KMS-11 (cell line): ENCODE results near the gene HSDL1.

Source experiments
- H2AFZ ChIP-seq: fragments of 200-600 bp; sonication (generic); 2 replicates; pipeline ENCODE4 v1.6.1; 2016; ENCODE audit warnings: antibody characterized with exemption, mixed run types, low read depth
- H3K27ac ChIP-seq: fragments of 200-600 bp; sonication (generic); 2 replicates; pipeline ENCODE4 v1.6.1; 2016; ENCODE audit warnings: mild to moderate bottlenecking, mixed run types
- H3K27me3 ChIP-seq: fragments of 200-600 bp; sonication (generic); 2 replicates; pipeline ENCODE4 v1.6.1; 2017; ENCODE audit warnings: mild to moderate bottlenecking, low read depth, mixed run types, moderate library complexity; ENCODE audit not compliant: insufficient read depth
- H3K36me3 ChIP-seq: fragments of 200-600 bp; sonication (generic); 2 replicates; pipeline ENCODE4 v1.6.1; 2017; ENCODE audit warnings: mild to moderate bottlenecking, mixed run types; ENCODE audit not compliant: insufficient read depth
- H3K4me1 ChIP-seq: fragments of 200-600 bp; sonication (generic); 2 replicates; pipeline ENCODE4 v1.6.1; 2016; ENCODE audit warnings: mild to moderate bottlenecking, low read depth, mixed run types; ENCODE audit not compliant: poor library complexity, severe bottlenecking
- H3K4me2 ChIP-seq: fragments of 200-600 bp; sonication (generic); 2 replicates; pipeline ENCODE4 v1.7.0; 2016; ENCODE audit warnings: mild to moderate bottlenecking, mixed run types
- H3K4me3 ChIP-seq: fragments of 200-600 bp; sonication (generic); IDR thresholded peaks from 2 replicates; pipeline ENCODE4 v1.6.1; 2017; ENCODE audit warnings: low read depth, low read length, mixed read lengths; ENCODE audit not compliant: insufficient read depth
- H3K79me2 ChIP-seq: fragments of 200-600 bp; sonication (generic); 2 replicates; pipeline ENCODE4 v1.6.1; 2016; ENCODE audit warnings: low read depth, mixed run types; ENCODE audit not compliant: insufficient read depth
- H3K9ac ChIP-seq: fragments of 200-600 bp; sonication (generic); 2 replicates; pipeline ENCODE4 v1.6.1; 2016; ENCODE audit warnings: mild to moderate bottlenecking, mixed run types
- H4K20me1 ChIP-seq: fragments of 200-600 bp; sonication (generic); 2 replicates; pipeline ENCODE4 v1.6.1; 2016; ENCODE audit warnings: mild to moderate bottlenecking, mixed run types; ENCODE audit not compliant: insufficient read depth
- CTCF ChIP-seq: fragments of 200-600 bp; sonication (generic); conservative IDR thresholded peaks from 2 replicates; pipeline ENCODE4 v1.6.1; 2017; ENCODE audit warnings: low read depth, mild to moderate bottlenecking, antibody characterized with exemption, low read length, moderate library complexity, mixed read lengths

HSDL1 gene

GRCh38 chr16:84080378-84080777 lies 64.6 kb downstream of the HSDL1 start:
- TF ChIP-seq CTCF, result no peak
- H4K20me1 ChIP-seq, result no peaks in the 10 kb centered on the region; the same call in 1 of the 2 replicates
- no peaks in the 10 kb centered on the region for H3K27me3 ChIP-seq
- H3K9ac ChIP-seq, result no peak overlapping the region
- H3K36me3 ChIP-seq, result no peaks in the 10 kb centered on the region
- no peak overlapping the region for H3K27ac ChIP-seq
- no peak overlapping the region for H3K4me2 ChIP-seq
- H3K4me1 ChIP-seq, result peaks cover 10% of the 10 kb centered on the region
- no peak overlapping the region for H3K4me3 ChIP-seq
- H3K79me2 ChIP-seq, result peaks cover 5% of the 10 kb centered on the region; the same call in 1 of the 2 replicates
- no peak overlapping the region for H2AFZ ChIP-seq

DNA sequence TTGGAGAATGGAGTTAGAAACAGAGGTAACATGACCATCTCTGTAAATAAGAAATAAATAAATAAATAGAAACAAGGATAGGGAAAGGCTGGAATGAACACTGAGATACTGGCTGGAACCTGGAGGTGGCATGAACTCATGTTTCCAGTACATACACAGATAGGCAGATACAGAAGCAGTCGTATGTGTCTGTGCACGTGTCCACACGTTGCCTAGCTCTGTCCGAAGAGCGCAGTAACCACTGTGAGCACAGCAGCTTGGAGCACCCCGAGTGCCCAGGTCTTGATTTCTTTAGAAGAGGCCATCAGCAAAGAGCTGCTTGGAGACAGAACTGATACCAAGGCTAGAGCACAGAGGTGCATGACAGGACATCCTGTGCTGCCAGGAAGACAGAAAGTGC lies 65.3 kb downstream of the HSDL1 start:
- no peaks in the 10 kb centered on the region for H3K36me3 ChIP-seq

DNA sequence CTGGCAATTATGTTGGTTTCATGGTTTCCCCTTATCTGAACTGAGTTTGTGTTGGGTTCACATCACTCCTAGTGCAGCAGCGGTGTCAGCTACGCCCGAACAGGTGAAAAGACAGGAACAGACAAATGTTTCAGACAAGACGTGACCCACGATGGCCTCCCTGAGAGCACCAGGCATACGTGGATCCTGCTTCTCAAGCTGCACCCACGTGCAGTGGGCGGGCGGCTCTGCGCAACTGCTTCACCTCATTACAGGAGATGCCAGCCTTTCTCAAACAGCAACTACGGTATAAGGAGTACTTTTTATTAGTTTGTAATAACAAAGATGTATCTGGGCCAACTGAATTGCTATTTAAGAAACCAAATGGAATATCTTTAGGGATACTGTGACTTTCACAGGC lies 69.6 kb downstream of the HSDL1 start:
- Histone ChIP-seq H4K20me1 (no peaks in the 10 kb centered on the region), H3K27ac (no peak overlapping the region), H3K4me3 (no peak overlapping the region), H3K79me2 (peaks cover 5% of the 10 kb centered on the region; the same call in 1 of the 2 replicates), H3K27me3 (no peaks in the 10 kb centered on the region), H2AFZ (no peak overlapping the region), H3K4me1 (no peaks in the 10 kb centered on the region), H3K9ac (no peak overlapping the region), H3K4me2 (no peak overlapping the region), H3K36me3 (peaks cover 4% of the 10 kb centered on the region; the same call in 1 of the 2 replicates)
- TF ChIP-seq CTCF, result no peak

More for the DNA sequence above, 65.3 kb downstream of the HSDL1 start:
- Histone ChIP-seq H3K4me2 (no peak overlapping the region), H4K20me1 (no peaks in the 10 kb centered on the region; the same call in 1 of the 2 replicates), H3K27ac (no peak overlapping the region), H2AFZ (no peak overlapping the region), H3K27me3 (no peaks in the 10 kb centered on the region), H3K9ac (no peak overlapping the region), H3K79me2 (peaks cover 5% of the 10 kb centered on the region; the same call in 1 of the 2 replicates), H3K4me1 (peaks cover 4% of the 10 kb centered on the region), H3K4me3 (no peak overlapping the region)
- TF ChIP-seq CTCF, result no peak

DNA sequence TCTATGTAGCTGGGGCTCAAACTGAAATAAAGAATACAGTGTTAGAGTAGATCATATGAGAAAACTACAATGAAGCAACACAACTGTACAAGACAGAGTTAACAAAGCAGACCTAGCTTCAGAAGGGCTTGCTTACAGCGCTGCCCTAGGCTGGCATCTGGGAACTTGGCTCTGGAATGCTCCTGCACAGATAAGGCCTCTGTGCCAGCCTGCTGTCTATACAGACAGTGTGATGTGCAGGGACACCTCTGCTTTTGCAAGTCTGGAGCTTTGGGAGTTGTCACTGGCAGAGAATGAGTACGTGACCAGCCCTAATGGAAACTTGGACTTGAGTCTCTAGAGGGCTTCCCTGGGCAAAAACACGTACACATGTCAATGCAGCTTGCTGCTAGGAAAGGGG lies 70.3 kb downstream of the HSDL1 start:
- peaks cover 4% of the 10 kb centered on the region; the same call in 1 of the 2 replicates for H3K36me3 ChIP-seq
- H3K27me3 ChIP-seq, result no peaks in the 10 kb centered on the region
- no peak overlapping the region for H3K4me2 ChIP-seq
- no peak overlapping the region for H3K27ac ChIP-seq
- no peak for TF ChIP-seq CTCF
- H3K9ac ChIP-seq, result no peak overlapping the region
- no peak overlapping the region for H3K4me3 ChIP-seq
- no peaks in the 10 kb centered on the region for H3K4me1 ChIP-seq
- no peaks in the 10 kb centered on the region for H4K20me1 ChIP-seq
- no peak overlapping the region for H2AFZ ChIP-seq
- peaks cover 5% of the 10 kb centered on the region; the same call in 1 of the 2 replicates for H3K79me2 ChIP-seq
